ENCODE measurements around the gene RIPK1. TPM values are rescaled to one million over a fixed set of nuclear protein-coding genes. Genes with fewer than 3 reads are reported as not detected.
"Not testable (repeated sequence)": the region's sequence is repeated elsewhere in the genome, so short reads cannot be mapped to it uniquely, and the experiment has no call there.

Gene RIPK1
- total RNA-seq, 1 experiment from 2014 or later: 15.5 TPM

- no TSS peak for BruUV-seq (replicated peaks)
- intact Hi-C loops (cut with micrococcal nuclease; ENCODE audit: unreplicated experiment): loop anchor here (1.0 to 10.0 kb wide), 5 partner anchors 20 to 258 kb away; partner anchors contain the start of genes NQO2 and SERPINB1
- CTCF ChIA-PET: interaction anchor here (1.0 to 2.5 kb wide), 6 partner anchors 14 to 261 kb away, joined by 3 to 21 read pairs (median 4); partner anchors contain the start of genes NQO2 and RIPK1
Observed at GRCh38 chr6:3052481-3053230, 15.6 kb upstream of the RIPK1 start.

GRCh38 chr6:3053231-3053508 is 15.1 kb upstream of the RIPK1 start:
- Mint-ChIP-seq H3K27ac (ENCODE audit: unreplicated experiment) (peak overlapping the region; percentile 89), H3K4me1 (ENCODE audit: low read depth, unreplicated experiment) (peaks cover 10% of the 10 kb centered on the region), H3K36me3 (ENCODE audit: insufficient read depth, unreplicated experiment) (peaks cover 14% of the 10 kb centered on the region), H3K9me3 (ENCODE audit: unreplicated experiment) (no peaks in the 10 kb centered on the region), H3K27me3 (ENCODE audit: insufficient read depth, unreplicated experiment) (no peaks in the 10 kb centered on the region), H3K4me3 (ENCODE audit: unreplicated experiment) (peak overlapping the region; percentile 84)
- Histone ChIP-seq H3K27me3 (replicated peaks; ENCODE audit: control insufficient read depth, insufficient read depth, low read length) (no peaks in the 10 kb centered on the region), H3K4me1 (peaks cover 13% of the 10 kb centered on the region), H3K4me3 (ENCODE audit: low read depth, low read length) (peak overlapping the region; percentile 82), H3K9me3 (no peaks in the 10 kb centered on the region), H3K36me3 (ENCODE audit: control insufficient read depth, insufficient read depth, low read length) (no peaks in the 10 kb centered on the region)
- intact Hi-C loops (cut with micrococcal nuclease; ENCODE audit: unreplicated experiment): loop anchor here (1.0 to 10.0 kb wide), 5 partner anchors 21 to 258 kb away; partner anchors contain the start of genes NQO2 and SERPINB1
- BruUV-seq (replicated peaks): no TSS peak
- peak in 1 of 2 experiments; percentile 76 for DNase-seq
- POLR2A ChIA-PET: interaction anchor here (1.0 to 1.8 kb wide), 6 partner anchors 11 to 65 kb away, joined by 5 to 13 read pairs (median 7); partner anchors contain the start of gene NQO2
- CTCF ChIA-PET: interaction anchor here (0.8 to 2.5 kb wide), 10 partner anchors 9 to 262 kb away, joined by 3 to 21 read pairs (median 4); partner anchors contain the start of genes NQO2 and RIPK1
- TF ChIP-seq CTCF (IDR thresholded peaks at IDR 0.05; ENCODE audit: insufficient read depth in 1 of 2, low read depth in 1 of 2, low read length in 1 of 2, severe bottlenecking in 1 of 2, unreplicated experiment in 1 of 2): no peak

More at GRCh38 chr6:3052481-3053230, 15.6 kb upstream of the RIPK1 start:
- H3K27me3 ChIP-seq (replicated peaks; ENCODE audit: control insufficient read depth, insufficient read depth, low read length): no peaks in the 10 kb centered on the region
- H3K4me1 ChIP-seq: peaks cover 13% of the 10 kb centered on the region
- Mint-ChIP-seq H3K36me3 (ENCODE audit: insufficient read depth, unreplicated experiment) (peaks cover 14% of the 10 kb centered on the region), H3K27ac (ENCODE audit: unreplicated experiment) (peak overlapping the region; percentile 89), H3K4me3 (ENCODE audit: unreplicated experiment) (peak overlapping the region; percentile 84), H3K27me3 (ENCODE audit: insufficient read depth, unreplicated experiment) (no peaks in the 10 kb centered on the region), H3K4me1 (ENCODE audit: low read depth, unreplicated experiment) (peaks cover 10% of the 10 kb centered on the region), H3K9me3 (ENCODE audit: unreplicated experiment) (no peaks in the 10 kb centered on the region)
- no peaks in the 10 kb centered on the region for H3K36me3 ChIP-seq (ENCODE audit: control insufficient read depth, insufficient read depth, low read length)
- peak overlapping the region; percentile 82 for H3K4me3 ChIP-seq (ENCODE audit: low read depth, low read length)
- POLR2A ChIA-PET: interaction anchor here (0.6 to 1.8 kb wide), 4 partner anchors 51 to 62 kb away, joined by 3 to 13 read pairs (median 8); partner anchors contain the start of gene NQO2
- TF ChIP-seq CTCF (IDR thresholded peaks at IDR 0.05; ENCODE audit: insufficient read depth in 1 of 2, low read depth in 1 of 2, low read length in 1 of 2, severe bottlenecking in 1 of 2, unreplicated experiment in 1 of 2): no peak
- no peaks in the 10 kb centered on the region for H3K9me3 ChIP-seq
- DNase-seq: peak; percentile 63 to 74

GRCh38 chr6:3054229-3055157 is 13.8 kb upstream of the RIPK1 start:
- ChIA-PET CTCF (interaction anchor here (0.6 to 2.5 kb wide), 14 partner anchors 7 to 701 kb away, joined by 3 to 21 read pairs (median 4); partner anchors contain the start of gene NQO2), POLR2A (interaction anchor here (0.6 to 1.8 kb wide), 13 partner anchors 9 to 277 kb away, joined by 3 to 13 read pairs (median 6); partner anchors contain the start of genes NQO2 and RIPK1)
- H3K36me3 Mint-ChIP-seq (ENCODE audit: insufficient read depth, unreplicated experiment): peaks cover 14% of the 10 kb centered on the region
- H3K4me3 Mint-ChIP-seq (ENCODE audit: unreplicated experiment): peak overlapping the region; percentile 84
- peak overlapping the region; percentile 89 for H3K27ac Mint-ChIP-seq (ENCODE audit: unreplicated experiment)
- not testable (repeated sequence) for H3K9me3 Mint-ChIP-seq (ENCODE audit: unreplicated experiment); H3K27me3 Mint-ChIP-seq (ENCODE audit: insufficient read depth, unreplicated experiment); H3K36me3 ChIP-seq (ENCODE audit: control insufficient read depth, insufficient read depth, low read length); H3K27me3 ChIP-seq (replicated peaks; ENCODE audit: control insufficient read depth, insufficient read depth, low read length); DNase-seq; H3K9me3 ChIP-seq; H3K4me3 ChIP-seq (ENCODE audit: low read depth, low read length)
- TSS peak; percentile 29 for BruUV-seq (replicated peaks)
- peaks cover 10% of the 10 kb centered on the region for H3K4me1 Mint-ChIP-seq (ENCODE audit: low read depth, unreplicated experiment)
- intact Hi-C loops (cut with micrococcal nuclease; ENCODE audit: unreplicated experiment): loop anchor here (10.0 kb wide), 2 partner anchors 210 to 260 kb away; partner anchors contain the start of gene SERPINB1
- peaks cover 13% of the 10 kb centered on the region for H3K4me1 ChIP-seq

GRCh38 chr6:3055158-3055499 is 13.2 kb upstream of the RIPK1 start:
- Mint-ChIP-seq H3K4me1 (ENCODE audit: low read depth, unreplicated experiment) (peaks cover 10% of the 10 kb centered on the region), H3K36me3 (ENCODE audit: insufficient read depth, unreplicated experiment) (peaks cover 14% of the 10 kb centered on the region)
- H3K4me3 Mint-ChIP-seq (ENCODE audit: unreplicated experiment); H3K27me3 ChIP-seq (replicated peaks; ENCODE audit: control insufficient read depth, insufficient read depth, low read length); POLR2A ChIA-PET; H3K27me3 Mint-ChIP-seq (ENCODE audit: insufficient read depth, unreplicated experiment); H3K9me3 Mint-ChIP-seq (ENCODE audit: unreplicated experiment); H3K9me3 ChIP-seq; H3K36me3 ChIP-seq (ENCODE audit: control insufficient read depth, insufficient read depth, low read length); BruUV-seq (replicated peaks); DNase-seq; CTCF ChIA-PET; H3K27ac Mint-ChIP-seq (ENCODE audit: unreplicated experiment); H3K4me3 ChIP-seq (ENCODE audit: low read depth, low read length): not testable (repeated sequence)
- peaks cover 13% of the 10 kb centered on the region for H3K4me1 ChIP-seq
- intact Hi-C loops (cut with micrococcal nuclease; ENCODE audit: unreplicated experiment): loop anchor here (10.0 kb wide), 2 partner anchors 210 to 260 kb away; partner anchors contain the start of gene SERPINB1
